Mesenchymal stem cell (in vitro differentiated cells and primary cell): Measurements from ENCODE around the gene RGS10.

Source experiments
- DNase-seq: peaks from one replicate; pipeline ENCODE4 v3.0.0-alpha.2; 2013
- H2AFZ ChIP-seq: one replicate; pipeline ENCODE4 v1.6.1; 2013; ENCODE audit warnings: low read depth, mild to moderate bottlenecking, control low read depth, inconsistent platforms, low read length, moderate library complexity
- H2AK5ac ChIP-seq: 2 replicates; pipeline ENCODE4 v1.6.1; 2013; ENCODE audit warnings: low read length, moderate library complexity, mild to moderate bottlenecking, inconsistent platforms; ENCODE audit not compliant: severe bottlenecking
- H2BK120ac ChIP-seq: one replicate; pipeline ENCODE4 v1.6.1; 2013; ENCODE audit warnings: low read depth, mild to moderate bottlenecking, inconsistent platforms, low read length, moderate library complexity
- H2BK12ac ChIP-seq, 2 experiments: one replicate each; pipeline ENCODE4 v1.6.1; 2013; ENCODE audit warnings: inconsistent platforms in 2 of 2, low read length in 2 of 2, mild to moderate bottlenecking in 2 of 2, moderate library complexity in 2 of 2, control low read depth in 1 of 2
- H2BK15ac ChIP-seq: one replicate; pipeline ENCODE4 v1.6.1; 2013; ENCODE audit warnings: mild to moderate bottlenecking, low read depth, inconsistent platforms; ENCODE audit not compliant: poor library complexity, severe bottlenecking
- H2BK5ac ChIP-seq: 2 replicates; pipeline ENCODE4 v1.6.1; 2013; ENCODE audit warnings: low read depth, mild to moderate bottlenecking, low read length, control low read depth, inconsistent platforms; ENCODE audit not compliant: poor library complexity, severe bottlenecking
- H3K14ac ChIP-seq, 2 experiments: one replicate each; pipeline ENCODE4 v1.6.1; 2013; ENCODE audit warnings: inconsistent platforms in 2 of 2, low read length in 2 of 2, control low read depth in 1 of 2, mild to moderate bottlenecking in 1 of 2, moderate library complexity in 1 of 2
- H3K18ac ChIP-seq, 2 experiments: one replicate each; pipeline ENCODE4 v1.6.1; 2013; ENCODE audit warnings: inconsistent platforms in 2 of 2, low read length in 2 of 2, control low read depth in 1 of 2, low read depth in 1 of 2, mild to moderate bottlenecking in 1 of 2
- H3K23ac ChIP-seq, 2 experiments: one replicate each; pipeline ENCODE4 v1.6.1; 2013; ENCODE audit warnings: inconsistent platforms in 2 of 2, low read length in 2 of 2, mild to moderate bottlenecking in 2 of 2, moderate library complexity in 2 of 2, control low read depth in 1 of 2
- H3K27ac ChIP-seq: 2 replicates; pipeline ENCODE4 v1.5.1; 2013; ENCODE audit warnings: mild to moderate bottlenecking, moderate library complexity, low read length, control low read depth, inconsistent platforms; ENCODE audit not compliant: poor library complexity, severe bottlenecking
- H3K27me3 ChIP-seq, 2 experiments: 2 replicates each; pipeline versions ENCODE4 v1.6.1 to v1.7.0; 2013; ENCODE audit warnings: low read length in 2 of 2, mild to moderate bottlenecking in 2 of 2, moderate library complexity in 2 of 2, control low read depth in 1 of 2, inconsistent platforms in 1 of 2; ENCODE audit not compliant: control insufficient read depth in 1 of 2, insufficient read depth in 1 of 2
- H3K36me3 ChIP-seq, 2 experiments: 2 replicates each; pipeline versions ENCODE4 v1.6.1 to v1.7.0; 2013; ENCODE audit warnings: low read length in 2 of 2, control low read depth in 1 of 2, inconsistent platforms in 1 of 2, low read depth in 1 of 2, mild to moderate bottlenecking in 1 of 2; ENCODE audit not compliant: insufficient read depth in 2 of 2, control insufficient read depth in 1 of 2
- H3K4ac ChIP-seq, 2 experiments: one replicate each; pipeline ENCODE4 v1.6.1; 2013; ENCODE audit warnings: inconsistent platforms in 2 of 2, low read length in 2 of 2, mild to moderate bottlenecking in 2 of 2, moderate library complexity in 2 of 2, control low read depth in 1 of 2, low read depth in 1 of 2
- H3K4me1 ChIP-seq: 2 replicates; pipeline ENCODE4 v1.6.1; 2013; ENCODE audit warnings: low read depth, low read length, control low read depth; ENCODE audit not compliant: control insufficient read depth, insufficient read depth
- H3K4me2 ChIP-seq: 2 replicates; pipeline ENCODE4 v1.6.1; 2013; ENCODE audit warnings: low read length, mild to moderate bottlenecking, inconsistent platforms; ENCODE audit not compliant: poor library complexity, severe bottlenecking
- H3K4me3 ChIP-seq, 2 experiments: 2 replicates each; pipeline versions ENCODE4 v1.5.1 to v1.7.0; 2013; ENCODE audit warnings: low read length in 2 of 2, mild to moderate bottlenecking in 2 of 2, control low read depth in 1 of 2, low read depth in 1 of 2; ENCODE audit not compliant: insufficient read depth in 1 of 2
- H3K79me1 ChIP-seq: replicated peaks from 2 replicates; pipeline ENCODE4 v1.6.1; 2013; ENCODE audit warnings: mild to moderate bottlenecking, control low read depth, low read length, inconsistent platforms; ENCODE audit not compliant: poor library complexity, severe bottlenecking
- H3K9ac ChIP-seq: 2 replicates; pipeline ENCODE4 v1.7.0; 2013; ENCODE audit warnings: mild to moderate bottlenecking, low read length, moderate library complexity
- H3K9me3 ChIP-seq: 2 replicates; pipeline ENCODE4 v1.7.0; 2013; ENCODE audit warnings: mild to moderate bottlenecking, low read length; ENCODE audit not compliant: control insufficient read depth
- H4K8ac ChIP-seq: one replicate; pipeline ENCODE4 v1.6.1; 2013; ENCODE audit warnings: inconsistent platforms, mild to moderate bottlenecking, low read length, moderate library complexity
- H4K91ac ChIP-seq: one replicate; pipeline ENCODE4 v1.6.1; 2013; ENCODE audit warnings: mild to moderate bottlenecking, low read length, inconsistent platforms
- WGBS: methylation state at CpG from one replicate; pipeline ENCODE4 v1.1.7; 2013; ENCODE audit warnings: mixed read lengths; 5-methylcytosine and 5-hydroxymethylcytosine counted together

RGS10 gene

DNA sequence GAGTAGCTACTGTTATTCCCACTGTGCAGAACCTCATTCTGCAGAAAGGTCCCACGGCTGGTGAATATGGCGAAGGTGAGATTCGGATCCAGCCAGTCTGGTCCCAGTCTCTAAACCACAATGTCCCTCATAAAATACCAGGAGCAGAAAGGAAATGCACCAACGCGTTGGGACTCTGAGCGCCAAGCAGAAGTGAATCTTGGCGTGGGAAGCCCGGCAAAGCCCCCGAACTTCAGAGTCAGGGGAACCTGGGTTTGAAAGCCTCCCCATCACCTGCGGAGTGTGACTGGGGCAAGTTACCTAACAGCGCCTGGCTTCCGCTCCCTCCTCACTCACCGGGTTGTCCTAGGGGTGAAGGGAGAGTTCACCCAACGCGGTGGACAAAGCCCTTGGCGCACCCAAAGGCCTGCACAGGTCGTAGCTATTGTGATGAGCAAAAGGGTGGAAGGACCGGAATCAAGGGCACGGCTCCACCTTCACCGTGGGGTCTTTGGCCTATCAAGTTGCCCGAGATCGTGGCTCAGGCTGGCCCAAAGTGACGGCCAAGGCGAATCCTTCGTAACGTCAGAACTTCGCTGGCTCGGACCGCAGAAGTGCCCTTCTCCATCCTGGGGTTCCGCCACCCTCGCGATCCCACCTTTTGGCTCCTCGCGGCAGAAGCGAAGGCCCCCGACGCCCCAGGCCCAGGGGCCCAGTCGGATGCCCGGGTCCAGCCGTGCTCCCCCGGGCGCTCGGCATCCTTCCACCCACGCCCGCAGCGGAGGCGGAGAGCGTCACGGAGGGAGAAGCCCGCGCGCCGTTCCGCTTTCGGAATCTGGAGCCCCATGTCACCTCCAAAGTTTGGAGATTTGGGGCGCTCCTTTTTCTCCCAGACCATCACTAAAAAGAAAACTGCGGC, 811 bp downstream of the RGS10 start:
- no peaks in the 10 kb centered on the region for H3K27me3 ChIP-seq
- no peaks in the 10 kb centered on the region for H3K9me3 ChIP-seq
- H3K27ac ChIP-seq = no peak overlapping the region
- H2BK5ac ChIP-seq = no peak overlapping the region
- H4K91ac ChIP-seq = no peak overlapping the region
- no peak overlapping the region for H2BK15ac ChIP-seq
- 10% methylated on average over 55 of the region's 57 CpGs for WGBS
- H3K79me1 ChIP-seq = peaks cover 27% of the 10 kb centered on the region
- peak overlapping the region; percentile 62 to 96 for H3K14ac ChIP-seq
- no peak overlapping the region for H2AFZ ChIP-seq
- H2AK5ac ChIP-seq = no peak overlapping the region
- H2BK120ac ChIP-seq = peak overlapping the region; percentile 89
- peak overlapping the region; percentile 98 for H3K4me2 ChIP-seq
- H2BK12ac ChIP-seq = peak overlapping the region in 1 of 2 experiments; percentile 37
- H3K4ac ChIP-seq = peak overlapping the region; percentile 29 to 41
- H3K36me3 ChIP-seq = no peaks in the 10 kb centered on the region
- H4K8ac ChIP-seq = no peak overlapping the region
- H3K4me1 ChIP-seq = peaks cover 30% of the 10 kb centered on the region
- H3K23ac ChIP-seq = peak overlapping the region in 1 of 2 experiments; percentile 2
- peak overlapping the region; percentile 85 for H3K9ac ChIP-seq
- peak; percentile 42 for DNase-seq
- H3K18ac ChIP-seq = peak overlapping the region in 1 of 2 experiments; percentile 70
- peak overlapping the region; percentile 80 to 83 for H3K4me3 ChIP-seq

- Histone ChIP-seq H3K18ac (no peak overlapping the region), H4K91ac (no peak overlapping the region), H2AK5ac (no peak overlapping the region), H2AFZ (no peak overlapping the region), H3K4ac (no peak overlapping the region), H3K14ac (no peak overlapping the region), H3K79me1 (peaks cover 32% of the 10 kb centered on the region), H3K4me1 (peaks cover 32% of the 10 kb centered on the region), H3K27ac (no peak overlapping the region), H3K4me3 (peak overlapping the region in 1 of 2 experiments; percentile 83), H2BK5ac (no peak overlapping the region), H3K4me2 (no peak overlapping the region), H3K9me3 (no peaks in the 10 kb centered on the region), H3K27me3 (no peaks in the 10 kb centered on the region), H4K8ac (no peak overlapping the region), H2BK120ac (no peak overlapping the region), H2BK15ac (no peak overlapping the region), H2BK12ac (no peak overlapping the region), H3K36me3 (peaks cover 0 to 4% of the 10 kb centered on the region in 2 experiments), H3K9ac (peak overlapping the region; percentile 85), H3K23ac (no peak overlapping the region)
- WGBS = 60% methylated on average over 6 of the region's 6 CpGs
- DNase-seq = peak; percentile 46
These were observed 1.5 kb downstream of the RGS10 start for GRCh38 chr10:119541046-119541445.

DNA sequence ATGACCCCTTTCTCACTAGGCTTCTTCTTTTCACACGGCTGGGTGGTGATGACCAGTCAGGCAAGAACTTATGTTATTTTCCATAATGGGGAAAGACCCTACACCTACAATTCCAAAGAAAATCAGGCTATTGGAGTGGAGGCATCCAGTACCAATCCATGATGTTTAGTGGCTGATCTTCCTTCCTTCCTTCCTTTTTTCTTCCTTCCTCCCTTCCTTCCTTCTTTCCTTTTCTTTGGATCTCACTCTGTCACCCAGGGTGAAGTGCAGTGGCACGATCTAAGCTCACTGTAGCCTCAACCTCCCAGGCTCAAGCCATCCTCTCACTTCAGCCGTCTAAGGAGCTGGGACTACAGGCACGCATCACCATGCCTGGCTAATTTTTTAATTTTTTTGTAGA, 2.5 kb downstream of the RGS10 start:
- Histone ChIP-seq H2BK5ac (no peak overlapping the region), H3K14ac (no peak overlapping the region), H3K36me3 (peaks cover 0 to 4% of the 10 kb centered on the region in 2 experiments), H2BK12ac (no peak overlapping the region), H3K23ac (no peak overlapping the region), H3K79me1 (peaks cover 32% of the 10 kb centered on the region), H3K18ac (no peak overlapping the region), H2BK120ac (no peak overlapping the region), H2AFZ (no peak overlapping the region), H2AK5ac (no peak overlapping the region), H4K91ac (no peak overlapping the region), H3K4me3 (no peak overlapping the region), H3K9ac (no peak overlapping the region), H3K27me3 (no peaks in the 10 kb centered on the region), H3K9me3 (no peaks in the 10 kb centered on the region), H3K27ac (no peak overlapping the region), H2BK15ac (no peak overlapping the region), H3K4me2 (no peak overlapping the region), H3K4me1 (peaks cover 32% of the 10 kb centered on the region), H3K4ac (no peak overlapping the region), H4K8ac (no peak overlapping the region)
- DNase-seq = no peak
- 96% methylated on average over 3 of the region's 4 CpGs for WGBS

- Histone ChIP-seq H3K27me3 (no peaks in the 10 kb centered on the region), H2AK5ac (no peak overlapping the region), H3K4me2 (no peak overlapping the region), H3K79me1 (peaks cover 32% of the 10 kb centered on the region), H4K91ac (peak overlapping the region; percentile 70), H4K8ac (peak overlapping the region; percentile 25), H3K27ac (no peak overlapping the region), H3K4me1 (peaks cover 30% of the 10 kb centered on the region), H3K4me3 (no peak overlapping the region), H2BK12ac (no peak overlapping the region), H3K23ac (no peak overlapping the region), H2BK15ac (peak overlapping the region; percentile 16), H3K9ac (peak overlapping the region; percentile 22), H3K18ac (peak overlapping the region in 1 of 2 experiments; percentile 37), H2AFZ (no peak overlapping the region), H2BK5ac (no peak overlapping the region), H3K9me3 (no peaks in the 10 kb centered on the region), H3K4ac (peak overlapping the region in 1 of 2 experiments; percentile 67), H3K36me3 (peaks cover 0 to 4% of the 10 kb centered on the region in 2 experiments), H3K14ac (no peak overlapping the region), H2BK120ac (no peak overlapping the region)
- no peak for DNase-seq
- 85% methylated on average over 9 of the region's 9 CpGs for WGBS
These were observed 3.1 kb downstream of the RGS10 start for GRCh38 chr10:119539359-119539825.
